Measurements from ENCODE around the gene KIF26B.

Gene KIF26B

DNA sequence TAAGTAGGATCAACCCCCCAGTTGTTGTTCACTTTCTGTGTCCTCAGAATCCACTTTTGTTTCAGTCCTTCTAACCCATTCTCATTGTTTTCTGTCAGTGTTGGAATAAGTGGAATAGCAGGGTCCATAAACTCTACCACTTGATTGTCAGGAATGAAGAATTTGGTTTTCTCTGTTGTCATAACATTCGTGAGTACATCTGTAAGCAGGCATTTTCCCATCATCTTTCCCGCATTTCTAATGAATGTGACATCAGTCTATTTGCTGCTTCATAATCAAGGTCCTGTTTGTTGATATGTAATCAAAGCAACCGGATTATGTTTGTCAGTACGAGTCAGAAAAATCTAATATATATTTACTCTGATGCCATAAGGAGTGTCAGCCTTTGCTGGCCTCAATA, 147.1 kb downstream of the KIF26B start:
- peaks cover 65% of the 10 kb centered on the region for H3K27me3 ChIP-seq (ENCODE audit: insufficient read depth, low read length, poor library complexity, severe bottlenecking)
- no peak overlapping the region for H3K4me3 ChIP-seq (ENCODE audit: low read length, poor library complexity, severe bottlenecking)
- TF ChIP-seq, protein P1, sequence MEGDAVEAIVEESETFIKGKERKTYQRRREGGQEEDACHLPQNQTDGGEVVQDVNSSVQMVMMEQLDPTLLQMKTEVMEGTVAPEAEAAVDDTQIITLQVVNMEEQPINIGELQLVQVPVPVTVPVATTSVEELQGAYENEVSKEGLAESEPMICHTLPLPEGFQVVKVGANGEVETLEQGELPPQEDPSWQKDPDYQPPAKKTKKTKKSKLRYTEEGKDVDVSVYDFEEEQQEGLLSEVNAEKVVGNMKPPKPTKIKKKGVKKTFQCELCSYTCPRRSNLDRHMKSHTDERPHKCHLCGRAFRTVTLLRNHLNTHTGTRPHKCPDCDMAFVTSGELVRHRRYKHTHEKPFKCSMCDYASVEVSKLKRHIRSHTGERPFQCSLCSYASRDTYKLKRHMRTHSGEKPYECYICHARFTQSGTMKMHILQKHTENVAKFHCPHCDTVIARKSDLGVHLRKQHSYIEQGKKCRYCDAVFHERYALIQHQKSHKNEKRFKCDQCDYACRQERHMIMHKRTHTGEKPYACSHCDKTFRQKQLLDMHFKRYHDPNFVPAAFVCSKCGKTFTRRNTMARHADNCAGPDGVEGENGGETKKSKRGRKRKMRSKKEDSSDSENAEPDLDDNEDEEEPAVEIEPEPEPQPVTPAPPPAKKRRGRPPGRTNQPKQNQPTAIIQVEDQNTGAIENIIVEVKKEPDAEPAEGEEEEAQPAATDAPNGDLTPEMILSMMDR (conservative IDR thresholded peaks at IDR 0.05; ENCODE audit: low read length), result no peak
- TF ChIP-seq EZH2phosphoT487 (IDR thresholded peaks at IDR 0.05; ENCODE audit: borderline replicate concordance), result no peak
- H3K4me1 ChIP-seq (ENCODE audit: insufficient read depth, low read length, poor library complexity, severe bottlenecking), result no peaks in the 10 kb centered on the region
- no peaks in the 10 kb centered on the region for H4K20me1 ChIP-seq (ENCODE audit: insufficient read depth, low read length, poor library complexity, severe bottlenecking)
- H2AFZ ChIP-seq (ENCODE audit: low read length), result no peak overlapping the region
- no peaks in the 10 kb centered on the region for H3K9me3 ChIP-seq (ENCODE audit: insufficient read depth, low read depth, low read length)
- H3F3A ChIP-seq (ENCODE audit: low read depth), result no peaks in the 10 kb centered on the region
- H3K9me2 ChIP-seq (replicated peaks; ENCODE audit: low read depth, low read length), result no peaks in the 10 kb centered on the region
- no peak overlapping the region for H3K9ac ChIP-seq (ENCODE audit: low read depth, low read length, poor library complexity, severe bottlenecking)
- no peaks in the 10 kb centered on the region for H3K79me2 ChIP-seq (ENCODE audit: insufficient read depth, low read length)
- H3K36me3 ChIP-seq (ENCODE audit: insufficient read depth, low read length), result no peaks in the 10 kb centered on the region
- no peak overlapping the region for H3K4me2 ChIP-seq (ENCODE audit: low read depth, low read length, poor library complexity, severe bottlenecking)

DNA sequence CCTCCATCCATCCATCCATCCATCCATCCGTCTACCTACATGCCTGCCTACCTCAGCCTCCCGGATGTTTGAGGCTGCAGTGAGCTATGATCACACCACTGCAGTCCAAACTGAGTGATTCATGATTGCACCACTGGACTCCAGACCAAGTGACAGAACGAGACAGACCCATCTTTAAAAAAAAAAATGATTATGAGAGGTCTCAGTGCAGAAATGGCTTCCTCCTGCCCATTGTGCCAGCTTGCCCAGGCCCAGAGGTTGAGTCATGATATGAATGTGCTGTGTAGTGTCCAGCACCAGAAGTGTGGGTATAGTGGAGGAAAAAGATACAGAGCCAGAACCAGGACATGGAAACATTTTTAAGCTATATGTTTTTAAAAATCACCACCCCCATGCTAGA, 149.9 kb downstream of the KIF26B start:
- Histone ChIP-seq H3K4me3 (ENCODE audit: low read length, poor library complexity, severe bottlenecking) (no peak overlapping the region), H3F3A (ENCODE audit: low read depth) (no peaks in the 10 kb centered on the region), H3K36me3 (ENCODE audit: insufficient read depth, low read length) (no peaks in the 10 kb centered on the region), H3K4me1 (ENCODE audit: insufficient read depth, low read length, poor library complexity, severe bottlenecking) (no peaks in the 10 kb centered on the region), H3K79me2 (ENCODE audit: insufficient read depth, low read length) (no peaks in the 10 kb centered on the region), H3K9ac (ENCODE audit: low read depth, low read length, poor library complexity, severe bottlenecking) (no peak overlapping the region), H3K9me2 (replicated peaks; ENCODE audit: low read depth, low read length) (no peaks in the 10 kb centered on the region), H3K4me2 (ENCODE audit: low read depth, low read length, poor library complexity, severe bottlenecking) (no peak overlapping the region), H2AFZ (ENCODE audit: low read length) (no peak overlapping the region), H4K20me1 (ENCODE audit: insufficient read depth, low read length, poor library complexity, severe bottlenecking) (no peaks in the 10 kb centered on the region), H3K27me3 (ENCODE audit: insufficient read depth, low read length, poor library complexity, severe bottlenecking) (peaks cover 51% of the 10 kb centered on the region), H3K9me3 (ENCODE audit: insufficient read depth, low read depth, low read length) (no peaks in the 10 kb centered on the region)
- no peak for TF ChIP-seq EZH2phosphoT487 (IDR thresholded peaks at IDR 0.05; ENCODE audit: borderline replicate concordance)
- TF ChIP-seq, protein P1 (conservative IDR thresholded peaks at IDR 0.05; ENCODE audit: low read length), result no peak

DNA sequence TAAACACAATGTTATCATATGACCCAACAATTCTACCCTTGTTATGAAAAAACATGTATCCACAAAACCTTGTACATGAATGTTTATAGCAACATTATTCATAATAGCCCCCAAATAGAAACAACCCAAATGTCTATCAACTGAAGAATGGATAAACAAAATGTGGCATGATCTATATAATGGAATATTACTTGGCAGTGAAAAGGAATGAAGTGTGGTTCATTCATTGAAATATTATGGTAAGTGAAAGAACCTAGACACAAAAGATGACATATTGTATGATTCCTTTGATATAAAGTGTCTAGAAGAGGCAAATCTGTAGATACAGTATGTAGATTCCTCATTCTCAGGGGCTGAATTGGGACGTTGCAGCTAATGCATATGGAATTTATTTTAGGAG, 151.2 kb downstream of the KIF26B start:
- Histone ChIP-seq H3K27me3 (ENCODE audit: insufficient read depth, low read length, poor library complexity, severe bottlenecking) (peaks cover 41% of the 10 kb centered on the region), H2AFZ (ENCODE audit: low read length) (no peak overlapping the region), H3K9me3 (ENCODE audit: insufficient read depth, low read depth, low read length) (no peaks in the 10 kb centered on the region), H3K4me2 (ENCODE audit: low read depth, low read length, poor library complexity, severe bottlenecking) (no peak overlapping the region), H4K20me1 (ENCODE audit: insufficient read depth, low read length, poor library complexity, severe bottlenecking) (no peaks in the 10 kb centered on the region), H3K36me3 (ENCODE audit: insufficient read depth, low read length) (no peaks in the 10 kb centered on the region), H3K9ac (ENCODE audit: low read depth, low read length, poor library complexity, severe bottlenecking) (no peak overlapping the region), H3K4me1 (ENCODE audit: insufficient read depth, low read length, poor library complexity, severe bottlenecking) (peaks cover 9% of the 10 kb centered on the region), H3K9me2 (replicated peaks; ENCODE audit: low read depth, low read length) (no peaks in the 10 kb centered on the region), H3K79me2 (ENCODE audit: insufficient read depth, low read length) (no peaks in the 10 kb centered on the region), H3F3A (ENCODE audit: low read depth) (no peaks in the 10 kb centered on the region), H3K4me3 (ENCODE audit: low read length, poor library complexity, severe bottlenecking) (no peak overlapping the region)
- TF ChIP-seq, protein P1 (conservative IDR thresholded peaks at IDR 0.05; ENCODE audit: low read length), result no peak
- no peak for TF ChIP-seq EZH2phosphoT487 (IDR thresholded peaks at IDR 0.05; ENCODE audit: borderline replicate concordance)

All from Loucy (cell line).